Measurements from ENCODE around the gene TTC7B.

- TF ChIP-seq POLR2A (IDR thresholded peaks at IDR 0.05) (no peak), POLR2AphosphoS5 (IDR thresholded peaks at IDR 0.05) (no peak)
- TF ChIP-seq, protein P1, sequence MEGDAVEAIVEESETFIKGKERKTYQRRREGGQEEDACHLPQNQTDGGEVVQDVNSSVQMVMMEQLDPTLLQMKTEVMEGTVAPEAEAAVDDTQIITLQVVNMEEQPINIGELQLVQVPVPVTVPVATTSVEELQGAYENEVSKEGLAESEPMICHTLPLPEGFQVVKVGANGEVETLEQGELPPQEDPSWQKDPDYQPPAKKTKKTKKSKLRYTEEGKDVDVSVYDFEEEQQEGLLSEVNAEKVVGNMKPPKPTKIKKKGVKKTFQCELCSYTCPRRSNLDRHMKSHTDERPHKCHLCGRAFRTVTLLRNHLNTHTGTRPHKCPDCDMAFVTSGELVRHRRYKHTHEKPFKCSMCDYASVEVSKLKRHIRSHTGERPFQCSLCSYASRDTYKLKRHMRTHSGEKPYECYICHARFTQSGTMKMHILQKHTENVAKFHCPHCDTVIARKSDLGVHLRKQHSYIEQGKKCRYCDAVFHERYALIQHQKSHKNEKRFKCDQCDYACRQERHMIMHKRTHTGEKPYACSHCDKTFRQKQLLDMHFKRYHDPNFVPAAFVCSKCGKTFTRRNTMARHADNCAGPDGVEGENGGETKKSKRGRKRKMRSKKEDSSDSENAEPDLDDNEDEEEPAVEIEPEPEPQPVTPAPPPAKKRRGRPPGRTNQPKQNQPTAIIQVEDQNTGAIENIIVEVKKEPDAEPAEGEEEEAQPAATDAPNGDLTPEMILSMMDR (IDR thresholded peaks at IDR 0.05): no peak
Observed at GRCh38 chr14:90658541-90658967, 157.7 kb downstream of the TTC7B start.

All from prostate gland (tissue), 2 donors.